Small intestine (tissue), 7 donors: ENCODE measurements around the gene GPR139. TPM values are rescaled to one million over a fixed set of nuclear protein-coding genes. Genes with fewer than 3 reads are reported as not detected.
A peak's percentile ranks its signal among the peaks of the same experiment; 100 is the strongest.

Experiments used
- DNase-seq, 2 donors: peaks; one replicate each; pipeline versions ENCODE4 v3.0.0 to v3.0.0-alpha.2; 2013
- FAIRE-seq: peaks from 2 replicates; lab custom pipeline; 2012; peaks lifted over from hg19 to GRCh38; lab: Jason Lieb, UNC
- H3K27ac ChIP-seq, 3 donors: one replicate each; pipeline ENCODE4 v1.5.1; 2013; ENCODE audit warnings: low read length in 2 of 3, mild to moderate bottlenecking in 2 of 3, control low read depth in 1 of 3, inconsistent platforms in 1 of 3, low read depth in 1 of 3, moderate library complexity in 1 of 3
- H3K27me3 ChIP-seq, 3 donors: one replicate each; pipeline ENCODE4 v1.6.1; 2013; ENCODE audit warnings: low read length in 3 of 3, inconsistent platforms in 1 of 3; ENCODE audit not compliant: control insufficient read depth in 3 of 3, insufficient read depth in 3 of 3
- H3K36me3 ChIP-seq, 3 donors: one replicate each; pipeline ENCODE4 v1.6.1; 2013; ENCODE audit warnings: low read length in 3 of 3, inconsistent platforms in 1 of 3, low read depth in 1 of 3, mild to moderate bottlenecking in 1 of 3, moderate library complexity in 1 of 3; ENCODE audit not compliant: control insufficient read depth in 3 of 3, insufficient read depth in 2 of 3
- H3K4me1 ChIP-seq, 3 donors: one replicate each; pipeline ENCODE4 v1.6.1; 2013; ENCODE audit warnings: low read length in 2 of 3, inconsistent platforms in 1 of 3, low read depth in 1 of 3, mild to moderate bottlenecking in 1 of 3, moderate library complexity in 1 of 3; ENCODE audit not compliant: control insufficient read depth in 3 of 3, insufficient read depth in 2 of 3
- H3K4me3 ChIP-seq, 3 donors: one replicate each; pipeline ENCODE4 v1.5.1; 2013; ENCODE audit warnings: low read length in 3 of 3, control low read depth in 1 of 3, inconsistent platforms in 1 of 3, low read depth in 1 of 3, mild to moderate bottlenecking in 1 of 3, moderate library complexity in 1 of 3
- H3K9me3 ChIP-seq, 2 donors: one replicate each; pipeline ENCODE4 v1.6.1; 2013; ENCODE audit warnings: low read depth in 1 of 2, low read length in 1 of 2; ENCODE audit not compliant: control insufficient read depth in 2 of 2, insufficient read depth in 1 of 2
- WGBS, 3 donors: extraction: QIAGEN DNeasy Blood & Tissue Kit; methylation state at CpG; one replicate each; pipeline ENCODE4 v1.1.7; 2013; 5-methylcytosine and 5-hydroxymethylcytosine counted together
- polyA plus RNA-seq, 4 donors: library from polyadenylated mRNA; stranded (reverse) in 3 of 4; unstranded in 1 of 4; fragments of 200-250 nt in 3 of 4; fragments of 120-200 nt in 1 of 4; gene quantifications; one replicate each; pipeline versions ENCODE4 v1.2.1 to v1.2.3, GENCODE V29; 2013
- donor health status: healthy with polysubstance abuse.
- donor health status: control.
- donor health status: control.
- donor health status: Bipolar disorder and iron deficiency.
- donor health status: healthy.

GPR139 gene
- polyA plus RNA-seq, 4 donors: not detected

DNA sequence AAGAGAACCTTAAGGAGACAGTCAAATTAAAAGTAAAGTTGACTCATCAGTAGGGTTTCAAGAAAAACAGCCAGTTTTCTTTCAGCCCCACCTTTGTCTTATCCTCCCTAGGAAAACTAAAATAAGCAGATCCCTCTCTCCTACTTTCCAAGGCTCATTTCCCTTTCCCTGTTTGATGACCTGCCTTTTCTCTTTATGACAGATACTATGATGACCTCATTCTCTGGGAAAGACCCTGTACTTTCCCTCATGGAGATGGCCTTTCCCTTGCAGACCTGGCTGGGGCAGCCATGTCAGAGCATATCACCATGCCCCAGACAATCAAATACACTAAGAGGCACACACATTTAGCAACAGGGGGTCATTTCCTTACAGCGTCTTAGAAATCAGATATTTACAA lies 53.6 kb downstream of the GPR139 start:
- no peaks in the 10 kb centered on the region for H3K27me3 ChIP-seq
- no peaks in the 10 kb centered on the region for H3K9me3 ChIP-seq
- no peak overlapping the region for H3K27ac ChIP-seq
- H3K4me1 ChIP-seq: no peaks in the 10 kb centered on the region
- no peaks in the 10 kb centered on the region for H3K36me3 ChIP-seq
- 48 to 65% (median 58%) methylated on average over 1 of the region's 1 CpG for WGBS, 3 donors
- FAIRE-seq (no peak), DNase-seq (no peak)
- no peak overlapping the region for H3K4me3 ChIP-seq

DNA sequence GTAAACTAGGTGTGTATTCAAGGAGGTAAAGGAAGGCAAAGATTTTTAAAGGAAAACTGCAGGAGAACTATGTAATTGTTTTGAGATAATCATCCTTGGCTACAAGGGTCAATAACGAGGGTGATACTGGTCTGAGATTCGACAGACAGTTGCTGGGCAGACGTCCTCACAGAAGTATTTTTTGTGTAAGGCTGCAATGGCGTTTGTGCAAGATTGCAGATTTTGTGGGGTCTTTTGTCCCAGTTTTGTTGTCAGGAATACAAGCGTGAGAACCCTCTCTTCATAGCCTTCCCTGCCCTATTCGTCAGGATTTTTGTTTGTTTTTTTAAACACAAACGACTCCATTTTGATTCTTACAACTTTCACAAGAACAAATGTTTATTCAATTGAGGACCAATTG lies 57.5 kb downstream of the GPR139 start:
- Histone ChIP-seq H3K4me1 (no peaks in the 10 kb centered on the region), H3K36me3 (no peaks in the 10 kb centered on the region), H3K4me3 (no peak overlapping the region), H3K27me3 (no peaks in the 10 kb centered on the region), H3K9me3 (no peaks in the 10 kb centered on the region), H3K27ac (no peak overlapping the region)
- DNase-seq: no peak
- FAIRE-seq: no peak
- 43 to 45% (median 45%) methylated on average over 7 of the region's 7 CpGs for WGBS, 3 donors

DNA sequence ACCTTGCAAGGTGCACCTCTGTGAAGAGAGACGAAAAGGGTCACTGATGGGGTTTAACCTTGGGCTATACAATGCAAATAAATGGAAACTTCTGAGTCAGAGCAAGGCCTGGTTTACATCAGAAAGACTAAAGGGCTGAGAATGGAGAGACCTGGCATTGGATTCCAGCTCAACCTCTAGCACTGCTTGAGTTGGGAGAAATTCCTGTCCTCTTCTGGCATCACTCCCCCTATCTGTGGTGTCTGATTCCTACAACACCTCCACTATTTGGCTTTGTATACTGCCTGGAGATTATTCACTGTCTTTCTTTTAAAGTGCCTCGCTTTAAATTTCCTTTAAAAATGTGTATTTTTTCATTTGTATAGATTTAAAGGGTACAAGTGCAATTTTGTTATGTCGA lies 68.8 kb downstream of the GPR139 start:
- Histone ChIP-seq H3K4me3 (no peak overlapping the region), H3K27me3 (no peaks in the 10 kb centered on the region), H3K36me3 (no peaks in the 10 kb centered on the region), H3K9me3 (no peaks in the 10 kb centered on the region), H3K4me1 (no peaks in the 10 kb centered on the region), H3K27ac (no peak overlapping the region)
- DNase-seq: no peak
- no peak for FAIRE-seq
- WGBS, 3 donors: 54 to 76% (median 57%) methylated on average over 3 of the region's 3 CpGs

DNA sequence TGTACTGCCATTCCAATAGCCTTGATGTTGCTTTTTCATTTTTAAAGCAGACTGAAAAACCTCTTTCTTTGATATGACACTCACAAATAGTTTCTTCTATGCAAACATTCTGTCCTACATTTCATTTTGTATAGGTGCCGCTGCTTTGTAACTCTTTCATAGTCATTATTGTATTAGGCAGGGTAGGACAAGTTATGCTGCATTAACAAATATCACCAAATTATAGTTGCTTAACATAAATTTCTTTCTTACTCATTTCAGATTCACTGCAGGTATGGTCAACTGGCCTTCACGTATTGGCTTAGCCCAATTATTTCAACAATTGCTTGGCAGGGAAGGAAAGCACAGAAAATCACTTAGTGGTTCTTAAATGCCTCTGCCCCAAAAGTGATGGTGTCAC lies 70.8 kb downstream of the GPR139 start:
- no peak for FAIRE-seq
- 90 to 97% (median 90%) methylated on average over 2 of the region's 2 CpGs for WGBS, 3 donors
- Histone ChIP-seq H3K9me3 (no peaks in the 10 kb centered on the region), H3K36me3 (no peaks in the 10 kb centered on the region), H3K4me1 (no peaks in the 10 kb centered on the region), H3K27me3 (no peaks in the 10 kb centered on the region), H3K4me3 (no peak overlapping the region), H3K27ac (no peak overlapping the region)
- no peak for DNase-seq

DNA sequence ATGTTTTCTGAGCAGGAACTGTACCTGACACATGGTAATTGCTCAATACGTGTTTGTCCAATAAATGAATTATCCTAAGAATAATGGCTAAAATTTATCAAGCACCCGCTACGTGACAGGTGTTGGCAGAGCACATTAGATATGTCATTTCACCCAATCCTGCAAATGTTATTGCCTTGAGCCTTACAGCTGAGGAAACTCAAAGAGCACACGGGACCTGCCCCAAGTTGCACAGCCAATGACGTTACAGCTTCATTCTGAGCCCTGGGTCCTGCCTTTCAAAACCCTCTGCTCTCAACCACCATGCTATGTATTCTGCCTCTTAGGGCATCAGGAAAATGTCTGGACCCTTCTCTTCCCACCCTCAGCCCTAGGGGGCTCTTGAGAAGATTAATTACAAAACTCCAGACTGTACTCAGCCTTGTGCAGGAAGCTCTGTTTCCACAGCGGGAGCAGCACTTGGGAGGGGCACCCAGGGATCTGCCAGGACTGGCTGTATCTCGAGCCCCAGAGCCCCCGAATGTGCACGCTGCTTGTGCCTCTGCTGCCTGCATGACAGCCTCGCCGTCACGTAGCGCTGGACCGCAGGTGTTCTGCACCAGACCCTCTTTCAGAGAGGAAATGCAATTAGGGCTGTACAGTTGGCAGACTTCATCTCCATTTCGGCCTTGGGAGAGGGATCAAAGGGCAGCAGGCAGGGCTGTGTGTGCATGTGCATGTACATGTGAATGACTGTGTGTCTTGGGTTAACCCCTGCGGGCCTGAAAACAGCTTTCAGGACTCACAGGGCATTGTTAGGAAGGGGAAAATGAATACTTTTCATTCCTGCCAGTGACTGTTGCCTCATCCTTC lies 71.6 kb downstream of the GPR139 start:
- Histone ChIP-seq H3K9me3 (no peaks in the 10 kb centered on the region), H3K27me3 (no peaks in the 10 kb centered on the region), H3K36me3 (no peaks in the 10 kb centered on the region), H3K4me1 (no peaks in the 10 kb centered on the region), H3K27ac (no peak overlapping the region), H3K4me3 (no peak overlapping the region)
- 18 to 46% (median 21%) methylated on average over 16 of the region's 16 CpGs for WGBS, 3 donors
- no peak for FAIRE-seq
- peak; percentile 27 to 69 for DNase-seq

DNA sequence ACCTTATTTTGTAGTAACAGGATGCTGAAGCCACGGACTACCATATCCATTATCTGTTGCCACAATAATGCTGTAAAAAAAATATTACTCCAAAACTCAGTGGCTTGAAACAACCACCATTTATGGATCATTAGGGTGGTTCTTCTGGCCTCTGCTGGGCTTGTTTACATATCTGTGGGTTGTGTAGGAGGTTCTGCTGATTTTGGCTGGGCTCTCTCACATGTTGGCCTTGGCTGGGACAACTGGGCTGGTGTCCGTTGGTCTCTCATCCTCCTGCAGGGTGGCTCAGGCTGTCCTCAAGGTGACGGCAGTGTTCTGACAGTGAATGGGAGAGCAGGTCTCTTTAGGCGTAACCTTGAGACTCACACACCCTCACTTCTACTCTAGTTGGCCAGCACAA lies 76.0 kb downstream of the GPR139 start:
- Histone ChIP-seq H3K27ac (no peak overlapping the region), H3K4me3 (no peak overlapping the region), H3K4me1 (no peaks in the 10 kb centered on the region), H3K9me3 (no peaks in the 10 kb centered on the region), H3K27me3 (no peaks in the 10 kb centered on the region), H3K36me3 (no peaks in the 10 kb centered on the region)
- FAIRE-seq (no peak), DNase-seq (no peak)
- 68 to 83% (median 71%) methylated on average over 4 of the region's 4 CpGs for WGBS, 3 donors

DNA sequence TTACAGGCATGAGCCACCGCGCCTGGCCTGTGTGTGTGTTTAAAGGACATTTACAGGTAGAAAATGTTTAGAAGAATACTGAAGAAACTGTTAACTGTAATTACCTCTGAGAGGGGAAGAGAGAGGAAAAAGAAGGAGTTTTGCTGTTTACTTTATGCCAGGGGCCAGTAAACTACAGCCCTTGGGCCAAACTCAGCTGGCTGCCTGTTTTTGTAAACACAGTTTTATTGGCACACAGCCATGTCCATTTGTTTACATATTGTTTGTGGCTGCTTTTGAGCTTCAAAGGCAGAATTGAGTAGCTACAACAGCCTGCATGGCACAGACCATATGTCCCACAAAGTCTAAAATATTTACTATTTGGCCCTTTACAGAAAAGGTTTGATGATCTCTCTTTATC lies 76.4 kb downstream of the GPR139 start:
- 90 to 96% (median 90%) methylated on average over 2 of the region's 2 CpGs for WGBS, 3 donors
- FAIRE-seq: no peak

DNA sequence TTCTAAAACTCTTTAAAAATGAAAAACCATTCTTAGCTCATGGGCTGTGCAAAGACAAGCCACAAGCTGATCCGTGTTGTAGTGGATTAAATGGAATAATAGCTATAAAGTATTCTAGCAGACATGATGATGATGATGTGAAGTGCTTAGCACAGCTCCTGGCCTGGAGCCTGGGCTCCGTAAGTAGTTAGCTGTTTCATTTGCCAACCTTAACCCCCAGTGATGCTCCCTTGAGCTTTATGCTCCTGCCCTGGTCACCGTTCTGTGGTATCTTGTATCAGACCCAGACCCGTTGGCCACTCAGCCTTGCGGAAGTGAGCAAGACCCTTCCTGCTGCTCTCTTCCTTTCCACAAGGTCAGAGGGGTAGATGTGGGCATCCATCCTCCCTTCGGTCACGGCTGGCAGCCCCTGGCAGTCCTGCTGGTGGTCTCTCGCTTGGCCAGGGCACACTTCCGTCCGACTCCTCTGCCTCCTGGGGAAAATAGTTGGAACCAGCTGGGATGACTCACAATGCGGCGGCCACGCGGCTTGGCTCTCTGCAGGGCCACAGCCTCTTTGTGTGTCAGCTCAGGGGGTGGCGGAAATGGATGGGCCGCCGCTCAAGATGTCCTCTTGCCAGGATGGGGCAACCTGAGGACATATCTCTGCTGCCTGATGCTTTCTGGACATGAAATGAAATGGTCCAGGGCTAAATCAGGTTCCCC lies 79.1 kb downstream of the GPR139 start:
- H3K4me3 ChIP-seq: no peak overlapping the region
- DNase-seq (no peak), FAIRE-seq (no peak)
- no peaks in the 10 kb centered on the region for H3K9me3 ChIP-seq
- no peak overlapping the region for H3K27ac ChIP-seq
- 82 to 87% (median 87%) methylated on average over 17 of the region's 17 CpGs for WGBS, 3 donors
- H3K4me1 ChIP-seq: no peaks in the 10 kb centered on the region
- no peaks in the 10 kb centered on the region for H3K36me3 ChIP-seq
- H3K27me3 ChIP-seq: no peaks in the 10 kb centered on the region

More for the DNA sequence above, 76.4 kb downstream of the GPR139 start:
- Histone ChIP-seq H3K36me3 (no peaks in the 10 kb centered on the region), H3K27me3 (no peaks in the 10 kb centered on the region), H3K27ac (no peak overlapping the region), H3K4me1 (no peaks in the 10 kb centered on the region), H3K9me3 (no peaks in the 10 kb centered on the region), H3K4me3 (no peak overlapping the region)
- DNase-seq: no peak
